HG02763 (cell line): ENCODE measurements around the gene SOBP.
A peak's percentile ranks its signal among the peaks of the same experiment; 100 is the strongest.

ENCODE experiments used
- ATAC-seq: cut with Tn5 transposase; IDR thresholded peaks from one replicate; pipeline ENCODE4 v1.9.1; 2021; ENCODE audit warnings: mild to moderate bottlenecking, moderate library complexity; ENCODE audit not compliant: unreplicated experiment

The SOBP gene

DNA sequence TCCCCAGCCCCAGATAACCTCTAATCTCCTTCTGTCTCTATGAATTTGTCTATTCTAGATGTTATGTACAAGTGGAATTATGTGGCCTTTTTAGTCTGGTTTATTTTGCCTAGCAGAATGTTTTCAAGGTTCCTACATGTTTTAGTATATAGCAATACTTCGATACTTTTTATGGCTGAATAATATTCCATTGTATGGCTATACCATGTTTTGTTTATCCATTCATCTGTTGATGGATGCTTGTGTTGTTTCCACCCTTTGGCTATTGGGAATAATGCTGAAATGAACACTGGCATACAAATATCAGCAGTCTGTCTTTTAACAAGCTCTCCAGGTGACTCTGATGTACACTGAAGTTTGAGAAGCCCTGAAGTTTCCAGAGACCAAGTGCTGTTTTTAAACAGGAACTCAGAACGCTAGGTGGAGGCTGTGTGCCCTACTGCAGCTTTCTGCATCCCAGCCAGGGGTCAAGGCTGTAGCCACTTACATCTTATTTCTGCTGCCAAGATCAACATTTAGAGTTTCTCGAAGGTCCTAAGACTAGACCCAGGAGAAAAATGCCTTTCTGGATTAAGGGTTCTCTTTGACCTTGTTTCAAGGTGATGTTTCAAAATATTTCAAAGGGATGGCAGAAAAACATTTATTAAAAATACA lies 123.0 kb downstream of the SOBP start:
- ATAC-seq: no peak

DNA sequence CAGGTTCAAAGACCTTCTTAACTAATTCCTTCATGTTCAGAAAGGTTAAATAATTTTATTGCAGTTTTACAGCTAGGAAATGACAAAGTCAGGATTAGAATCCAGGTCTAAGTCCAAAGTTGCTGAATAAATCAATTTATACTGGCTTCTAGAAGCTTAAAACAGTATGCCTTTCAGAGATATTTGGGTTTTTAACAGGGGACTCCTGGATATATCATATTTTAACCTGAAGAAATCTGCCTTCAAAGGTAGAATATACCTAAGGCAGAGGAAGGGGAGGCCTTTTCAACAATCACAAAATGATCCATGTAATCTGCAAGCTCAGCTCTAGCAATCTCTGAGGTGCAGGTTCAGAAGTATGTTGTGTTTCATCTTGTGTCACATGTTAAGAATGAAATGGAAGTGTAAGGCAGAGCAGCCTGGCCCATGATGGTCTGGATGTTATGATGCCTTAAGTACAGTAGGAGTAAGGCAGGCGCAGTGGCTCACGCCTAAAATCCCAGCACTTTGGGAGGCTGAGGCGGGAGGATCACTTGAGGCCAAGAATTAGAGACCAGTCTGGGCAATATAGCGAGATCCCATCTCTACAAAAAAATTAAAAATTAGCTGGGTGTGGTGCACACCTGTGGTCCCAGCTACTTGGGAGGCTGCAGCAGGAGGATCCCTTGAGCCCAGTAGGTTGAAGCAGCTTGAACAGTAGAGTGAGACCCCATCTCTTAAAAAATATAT lies 123.9 kb downstream of the SOBP start:
- no peak for ATAC-seq

DNA sequence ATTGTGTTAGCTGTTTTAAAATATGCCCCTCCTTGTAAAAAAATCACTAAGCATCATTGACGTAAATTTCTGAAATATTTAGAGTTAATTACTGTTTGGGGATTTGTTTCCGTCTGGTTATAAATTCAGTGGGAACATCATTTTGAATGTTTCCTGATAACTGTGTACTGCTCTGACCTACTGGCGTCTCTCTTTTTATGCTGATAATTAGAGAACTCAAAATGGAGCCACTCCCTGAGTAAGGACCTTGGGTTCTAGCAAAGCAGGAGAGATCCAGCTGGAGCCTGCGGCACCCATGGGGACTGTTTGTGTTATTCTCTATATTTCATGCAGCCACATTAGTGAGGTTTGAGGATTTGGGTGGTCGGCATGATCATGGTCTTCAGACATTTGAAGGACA lies 124.9 kb downstream of the SOBP start:
- ATAC-seq: no peak

DNA sequence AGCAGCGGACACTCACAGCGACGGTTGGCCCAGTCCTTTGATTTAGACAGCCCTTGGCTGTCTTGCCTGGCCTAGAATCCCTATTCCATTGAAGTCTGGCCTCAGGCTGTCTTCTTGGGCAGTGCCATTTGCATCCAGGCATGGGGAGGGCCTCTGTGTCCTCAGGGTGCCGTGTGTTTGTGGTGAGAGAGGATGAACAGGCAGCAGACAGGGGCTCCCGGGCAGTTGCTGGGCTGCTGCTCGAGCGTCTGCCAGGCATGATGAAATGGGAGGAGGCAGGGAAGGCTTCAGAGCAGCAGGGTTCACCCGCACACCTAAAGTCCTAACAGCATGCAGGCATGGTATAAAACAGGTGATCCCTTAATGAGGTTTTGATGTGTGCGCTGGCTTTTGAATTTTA lies 126.9 kb downstream of the SOBP start:
- ATAC-seq: no peak

DNA sequence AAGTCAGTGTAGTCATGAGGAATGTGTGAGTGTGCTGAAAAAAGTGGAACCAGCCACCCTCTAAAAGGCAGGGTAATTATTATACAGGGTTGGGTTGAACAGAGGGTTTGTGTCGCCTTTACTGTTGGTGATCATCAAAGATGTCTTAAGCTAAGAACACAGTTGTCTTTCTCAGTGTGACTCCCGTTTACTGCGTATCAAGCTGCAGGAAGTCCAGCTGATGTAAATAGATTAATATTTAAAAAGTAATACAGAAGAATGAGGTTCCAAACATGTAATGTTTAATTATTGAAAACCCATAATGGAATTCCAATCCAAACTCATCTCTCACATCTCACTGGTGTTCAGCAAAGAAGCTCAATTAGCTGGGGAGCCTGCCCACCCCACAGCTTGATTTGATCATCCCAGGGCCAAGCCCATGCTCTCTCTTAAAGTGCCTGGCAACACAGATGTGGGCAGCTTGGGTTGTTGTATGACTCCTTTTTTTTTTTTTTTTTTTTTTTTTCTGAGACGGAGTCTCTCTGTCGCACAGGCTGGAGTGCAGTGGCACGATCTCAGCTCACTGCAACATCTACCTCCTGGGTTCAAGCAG lies 127.5 kb downstream of the SOBP start:
- ATAC-seq: no peak

DNA sequence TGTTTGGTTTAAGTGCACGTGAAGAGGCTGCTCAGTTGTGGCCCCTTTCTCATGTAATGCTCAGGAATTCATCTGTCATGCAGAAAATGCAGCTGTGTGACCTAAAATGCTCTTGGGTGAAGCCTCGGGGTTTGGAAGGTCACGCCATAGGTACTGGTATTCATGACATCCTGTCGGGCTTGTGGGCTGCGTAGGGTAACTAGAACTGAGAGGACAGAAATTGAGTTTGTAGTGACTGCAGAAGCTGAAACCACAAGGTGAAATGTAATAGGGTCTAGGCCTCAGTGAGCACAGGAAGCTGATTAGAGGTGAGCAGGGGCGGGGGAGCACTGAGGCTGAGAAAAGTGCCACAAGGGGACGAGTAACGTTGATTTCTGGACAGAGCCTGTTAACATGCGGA lies 128.8 kb downstream of the SOBP start:
- ATAC-seq: peak; percentile 99

DNA sequence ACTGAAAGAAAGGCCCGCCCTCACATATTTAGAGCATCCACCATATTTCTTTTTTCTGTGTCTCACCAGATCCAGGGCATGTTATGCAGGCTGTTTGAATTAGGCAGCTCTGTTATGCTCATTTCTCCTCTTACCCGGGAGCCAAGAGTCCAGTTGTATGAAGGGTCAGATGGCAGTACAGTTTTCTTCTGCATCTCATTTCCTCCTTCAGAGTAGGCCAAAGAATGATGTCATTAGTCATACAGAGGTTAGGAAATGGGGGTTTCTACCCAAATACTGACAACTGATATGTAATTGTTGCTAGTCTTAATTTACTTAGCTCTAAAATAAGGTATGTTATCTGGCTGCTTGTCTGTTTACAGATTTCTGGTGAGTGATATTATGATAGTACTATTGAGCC lies 130.8 kb downstream of the SOBP start:
- ATAC-seq: no peak

DNA sequence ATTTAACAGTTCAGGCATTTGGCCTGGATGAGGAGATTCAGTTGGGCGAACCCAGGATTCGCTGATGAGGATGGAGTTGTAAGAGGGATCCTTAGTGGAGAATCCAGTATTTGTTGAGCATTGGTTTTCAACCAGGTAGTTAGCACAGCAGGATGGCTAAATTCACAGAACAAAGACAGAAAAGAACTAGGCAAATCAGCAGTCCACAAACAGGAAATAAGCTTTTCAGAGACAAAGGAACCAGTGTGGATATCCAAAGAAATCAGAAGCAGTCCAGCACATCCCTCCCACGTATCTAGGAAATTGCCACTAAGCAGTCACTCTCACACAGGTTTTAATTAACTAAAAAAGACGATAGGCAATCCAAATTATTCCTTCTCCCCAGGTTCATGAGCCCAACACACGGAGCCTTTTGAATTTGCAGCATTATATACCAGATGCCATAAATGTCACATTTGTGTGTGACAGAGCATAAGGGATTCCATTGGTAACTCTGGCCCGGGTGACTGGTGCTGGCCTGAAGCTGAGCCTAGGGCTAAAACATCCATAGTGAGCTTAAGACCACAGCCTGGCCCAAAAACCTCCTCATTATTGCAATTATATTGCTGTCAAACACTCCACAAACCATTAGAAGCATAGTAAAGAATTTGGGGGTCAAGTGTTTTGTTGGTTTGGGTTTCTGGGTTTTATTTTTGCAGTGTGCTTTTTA lies 131.5 kb downstream of the SOBP start:
- ATAC-seq: no peak

DNA sequence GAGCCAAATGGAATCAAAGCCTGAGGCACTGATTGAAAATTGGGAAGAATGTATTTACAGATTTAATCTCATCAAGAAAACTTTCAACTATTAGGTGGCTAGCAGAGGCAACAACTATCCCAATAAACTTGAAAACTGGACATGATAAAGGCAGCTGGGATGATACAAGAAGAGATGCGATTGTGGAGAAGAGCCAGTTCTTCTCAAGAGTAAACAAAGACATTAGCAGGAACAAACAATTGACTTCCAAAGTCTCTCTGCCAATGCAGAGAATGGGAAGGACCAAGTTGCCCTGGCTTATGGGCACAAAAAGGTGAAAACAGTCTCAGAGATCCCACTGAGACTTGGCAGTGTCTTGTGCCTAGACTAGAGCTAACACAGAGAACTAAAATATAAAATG lies 132.4 kb downstream of the SOBP start:
- no peak for ATAC-seq

DNA sequence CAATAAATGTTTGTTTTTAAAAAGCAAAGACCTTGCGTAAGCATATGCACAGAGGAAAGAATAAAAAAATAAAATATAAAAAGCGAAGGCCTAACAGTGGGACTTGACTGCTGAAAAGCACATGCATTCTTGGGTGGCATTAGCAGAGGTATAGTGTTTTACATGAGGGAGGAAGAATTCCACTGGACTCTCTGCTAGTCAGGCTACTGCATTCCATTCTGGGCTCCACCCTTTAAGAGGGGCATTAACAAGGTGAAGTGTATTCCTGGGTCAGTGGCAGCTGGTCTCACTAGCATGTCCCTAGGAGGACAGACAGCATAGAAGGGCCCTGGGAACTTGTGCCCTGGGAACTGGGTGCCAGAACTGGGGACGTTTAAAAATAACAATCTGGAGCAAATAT lies 134.1 kb downstream of the SOBP start:
- no peak for ATAC-seq

DNA sequence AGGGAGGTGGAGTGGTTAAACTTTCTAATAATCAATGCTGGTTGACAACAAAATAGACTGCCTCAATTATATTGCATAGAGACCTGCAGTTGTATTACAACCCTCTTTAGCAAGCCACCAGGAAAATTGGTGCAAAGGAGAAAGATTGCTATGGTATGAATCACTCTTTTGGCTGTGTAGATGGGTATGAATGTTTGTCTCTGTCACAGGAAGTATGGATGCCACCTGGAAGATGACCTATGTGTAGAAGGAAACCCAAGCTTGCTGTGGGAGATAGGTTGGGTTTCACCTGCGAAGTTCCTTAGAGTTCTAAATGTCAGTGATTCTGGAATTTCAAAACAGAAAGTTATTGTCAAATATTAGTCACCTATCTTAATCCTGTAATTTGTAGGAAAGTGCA lies 134.6 kb downstream of the SOBP start:
- ATAC-seq: no peak

DNA sequence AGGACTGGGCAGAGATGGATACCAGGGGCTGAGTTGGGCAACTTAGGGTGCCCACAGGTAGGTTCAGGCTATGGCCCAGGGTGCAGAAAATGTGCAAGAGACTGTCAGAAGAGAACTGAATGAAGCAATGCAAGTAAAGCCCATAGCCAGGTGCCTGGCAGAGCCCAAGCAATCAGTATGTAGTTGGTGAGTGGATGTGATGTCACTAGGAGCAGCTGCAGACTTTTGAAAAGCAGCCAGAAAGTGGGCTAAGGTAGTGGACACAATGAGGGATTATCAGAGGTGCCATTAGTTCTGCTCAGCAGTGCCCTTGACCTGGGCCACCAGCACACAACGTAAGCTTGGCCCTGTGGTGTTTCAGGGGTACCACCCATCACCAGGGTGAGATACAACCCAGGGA lies 135.3 kb downstream of the SOBP start:
- no peak for ATAC-seq

DNA sequence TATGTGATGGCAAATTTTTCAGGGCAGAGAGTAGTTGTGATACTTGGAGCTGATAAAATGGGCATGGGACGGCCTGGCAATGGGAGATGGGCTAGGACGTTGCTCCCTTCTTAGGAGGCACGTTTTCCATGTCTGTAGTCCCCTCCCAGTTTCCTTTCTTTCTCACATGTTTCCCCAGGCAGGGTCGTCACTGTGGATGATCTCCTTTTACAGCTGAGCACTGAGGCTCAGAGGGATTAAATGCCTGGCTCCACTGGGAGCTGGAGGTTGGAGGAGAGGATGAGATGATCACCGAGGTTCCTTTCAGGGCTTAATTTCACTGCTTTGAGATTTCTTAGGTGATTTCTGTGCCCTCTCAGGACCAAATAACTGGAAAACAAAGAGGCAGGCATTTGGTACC lies 136.7 kb downstream of the SOBP start:
- no peak for ATAC-seq

DNA sequence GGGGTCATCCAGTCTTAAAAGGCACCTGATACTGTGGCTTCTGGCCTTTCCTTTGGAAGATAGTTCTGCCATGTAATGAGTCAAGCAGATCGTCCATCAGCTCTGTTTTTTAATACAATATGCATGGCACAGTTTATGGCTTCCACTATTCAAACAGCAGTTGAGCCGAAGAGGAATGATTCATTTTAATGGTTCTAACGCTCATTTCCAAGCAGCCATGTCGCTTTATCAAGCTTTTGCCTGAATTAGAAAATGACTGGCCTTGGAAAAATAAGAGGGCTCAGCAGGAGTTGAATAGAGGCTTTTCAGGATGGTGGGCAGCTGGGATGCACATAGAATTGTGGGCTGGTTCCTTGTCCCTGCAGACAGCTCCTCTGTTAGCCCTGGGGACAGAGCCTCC lies 138.1 kb downstream of the SOBP start:
- no peak for ATAC-seq

DNA sequence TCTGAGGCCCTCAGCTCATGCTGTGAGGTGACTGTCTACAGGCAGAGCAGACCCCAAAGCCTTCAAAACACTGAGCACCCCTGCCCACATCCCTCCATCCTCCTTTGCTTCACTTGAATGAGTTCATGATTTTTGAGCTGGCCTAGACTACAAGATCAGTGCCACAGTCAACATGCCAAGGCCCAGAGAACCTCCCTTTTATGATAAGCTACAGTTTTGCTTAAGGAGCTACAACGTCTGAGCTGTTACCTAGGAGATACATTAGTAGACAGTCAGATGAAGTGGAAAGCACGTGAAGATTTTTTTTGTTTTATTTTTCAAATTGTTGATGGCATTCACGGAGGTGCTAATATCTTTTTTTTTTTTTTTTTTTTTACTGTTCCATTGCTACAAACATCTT lies 139.0 kb downstream of the SOBP start:
- no peak for ATAC-seq

DNA sequence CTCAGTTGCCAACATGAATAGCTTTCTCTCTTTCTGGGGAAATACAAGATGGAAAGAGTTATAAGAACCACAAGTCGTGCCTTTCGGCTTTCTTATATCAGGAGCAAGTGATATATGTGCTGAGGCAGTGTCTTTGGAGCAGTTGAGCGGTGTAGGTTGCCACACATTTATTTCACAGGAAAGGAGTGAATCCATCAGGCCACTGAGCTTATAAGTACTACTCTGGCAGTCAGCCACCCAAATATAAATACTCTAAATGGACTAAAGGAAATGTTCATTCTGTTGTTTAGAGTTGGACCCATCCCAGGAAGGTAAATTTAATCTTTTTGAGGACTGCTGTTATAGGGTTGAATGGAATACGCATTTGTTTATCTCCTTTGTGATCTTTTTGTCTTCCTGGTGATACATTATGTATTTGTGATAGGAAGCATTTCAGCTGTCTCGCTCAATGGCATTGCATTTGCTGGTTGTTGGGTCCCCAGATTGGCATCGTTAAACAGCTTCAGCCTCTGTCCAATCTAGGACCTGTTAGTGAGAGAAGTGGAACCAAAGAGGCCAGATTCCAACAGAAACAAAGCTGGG lies 139.7 kb downstream of the SOBP start:
- no peak for ATAC-seq

DNA sequence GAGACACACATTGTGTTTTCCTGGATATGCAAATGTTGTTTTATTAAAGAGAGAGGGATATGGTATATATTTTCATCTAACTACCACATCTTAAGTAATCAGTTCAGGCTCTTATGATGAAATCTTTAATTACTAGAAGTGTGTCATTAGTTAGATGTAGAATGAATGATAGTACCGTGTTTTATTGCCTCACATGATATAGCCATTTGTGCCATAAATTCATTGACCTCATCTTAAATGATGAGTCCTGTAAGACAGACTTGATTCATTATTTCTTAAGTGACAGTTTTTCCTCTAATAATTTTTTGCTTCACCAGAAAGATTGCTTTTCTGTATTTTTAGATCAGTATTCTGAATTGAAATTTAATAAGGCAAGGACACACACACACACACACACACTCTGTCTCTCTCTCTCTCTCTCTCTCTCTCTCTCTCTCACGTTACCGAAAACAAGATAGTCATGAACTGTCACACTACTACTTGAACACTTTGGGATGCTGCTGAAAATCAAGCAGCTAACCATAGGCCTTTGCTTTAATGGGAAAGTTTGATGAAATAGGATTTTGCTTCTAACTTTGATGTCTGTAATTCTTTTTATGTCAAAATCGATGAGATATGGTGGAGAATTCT lies 140.5 kb downstream of the SOBP start:
- no peak for ATAC-seq

DNA sequence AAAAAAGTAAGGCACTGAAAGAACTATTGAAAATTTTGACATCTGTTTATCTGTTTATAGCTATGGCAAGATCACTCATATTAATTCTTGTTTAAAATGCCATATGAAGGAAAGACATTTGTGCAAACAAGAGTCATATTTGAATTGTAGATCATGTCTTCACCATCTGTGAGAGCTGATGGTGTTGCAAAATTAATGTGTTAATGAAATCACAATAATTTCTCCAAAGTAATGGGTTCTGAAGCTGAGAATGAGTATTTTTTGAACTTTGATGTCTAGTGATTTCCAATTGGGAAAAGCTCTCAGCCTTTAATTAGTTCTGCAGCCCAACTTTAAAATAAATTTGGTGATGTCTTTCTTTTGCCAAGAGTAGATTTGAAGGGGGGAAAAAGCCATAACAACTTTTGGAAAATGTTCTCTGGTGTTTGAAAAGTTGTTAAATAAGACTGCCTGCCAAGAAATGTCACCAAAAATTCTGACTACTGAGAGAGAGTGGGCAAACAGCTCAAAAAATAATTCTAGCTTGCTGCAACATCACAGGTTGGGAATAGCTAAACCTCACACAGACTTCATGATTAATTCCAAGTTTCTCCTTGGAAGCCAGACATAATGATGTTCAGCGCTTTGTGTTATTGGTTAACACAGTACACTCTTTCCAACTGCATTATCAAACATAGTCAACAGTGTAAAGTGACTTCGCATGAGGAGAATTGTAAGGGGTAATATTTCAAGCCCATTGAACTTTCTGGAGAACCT lies 142.6 kb downstream of the SOBP start:
- ATAC-seq: no peak

DNA sequence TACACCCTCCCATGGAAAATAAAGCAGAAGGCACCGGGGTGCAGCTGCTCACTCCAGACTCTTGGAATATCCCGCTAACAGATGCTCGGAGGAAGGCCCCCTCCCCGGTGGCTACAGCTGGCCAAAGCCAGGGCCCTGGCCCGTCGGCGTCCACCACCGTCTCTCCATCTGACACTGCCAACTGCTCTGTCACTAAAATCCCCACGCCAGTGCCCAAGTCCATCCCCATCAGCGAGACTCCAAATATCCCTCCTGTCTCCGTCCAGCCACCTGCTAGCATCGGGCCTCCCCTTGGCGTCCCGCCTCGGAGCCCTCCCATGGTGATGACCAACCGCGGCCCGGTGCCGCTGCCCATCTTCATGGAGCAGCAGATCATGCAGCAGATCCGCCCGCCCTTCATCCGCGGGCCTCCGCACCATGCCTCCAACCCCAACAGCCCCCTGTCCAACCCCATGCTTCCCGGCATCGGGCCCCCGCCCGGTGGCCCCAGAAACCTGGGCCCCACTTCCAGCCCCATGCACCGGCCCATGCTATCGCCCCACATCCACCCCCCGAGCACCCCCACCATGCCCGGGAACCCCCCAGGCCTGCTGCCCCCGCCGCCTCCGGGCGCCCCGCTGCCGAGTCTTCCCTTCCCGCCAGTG lies 143.9 kb downstream of the SOBP start:
- ATAC-seq: no peak
